ENCODE data around the gene ZBTB25. TPM values are rescaled to one million over a fixed set of nuclear protein-coding genes. Genes with fewer than 3 reads are reported as not detected.
A peak's percentile ranks its signal among the peaks of the same experiment; 100 is the strongest.

ZBTB25 gene
- total RNA-seq, 1 experiment from 2014 or later = 4.0 TPM

DNA sequence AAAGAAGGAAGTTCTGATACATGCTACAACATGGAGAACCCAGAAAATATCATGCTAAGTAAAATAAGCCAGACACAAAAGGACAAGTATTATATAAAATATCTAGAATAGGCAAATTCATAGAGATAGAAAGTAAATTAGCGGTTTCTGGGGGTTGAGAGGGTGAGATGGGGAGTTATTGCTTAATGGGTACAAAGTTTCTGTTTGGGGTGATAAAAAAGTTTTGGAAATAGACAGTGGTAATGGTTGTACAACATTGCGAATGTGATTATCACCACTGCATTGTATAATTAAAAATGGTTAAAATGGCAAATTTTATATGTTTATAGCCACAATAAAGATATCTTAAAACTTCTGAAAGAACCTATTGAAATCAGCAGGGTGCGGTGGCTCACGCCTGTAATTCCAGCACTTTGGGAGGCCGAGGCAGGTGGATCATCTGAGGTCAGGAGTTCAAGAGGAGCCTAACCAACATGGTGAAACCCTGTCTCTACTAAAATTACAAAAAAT is 15.0 kb downstream of the ZBTB25 start:
- H3K9me3 ChIP-seq (ENCODE audit: low read length) = no peaks in the 10 kb centered on the region
- no peak overlapping the region for H3K9ac ChIP-seq (ENCODE audit: low read length)
- H3K4me2 ChIP-seq (ENCODE audit: low read length) = no peak overlapping the region
- POLR2A ChIA-PET (ENCODE audit: unreplicated experiment) = no interaction called here
- H3K27ac ChIP-seq (ENCODE audit: low read length) = no peak overlapping the region
- H3K36me3 ChIP-seq (ENCODE audit: low read depth, low read length) = peaks cover 18% of the 10 kb centered on the region
- TF ChIP-seq EZH2 (IDR thresholded peaks at IDR 0.05; ENCODE audit: low read length, unreplicated experiment) (no peak), EZH2phosphoT487 (IDR thresholded peaks at IDR 0.05; ENCODE audit: borderline replicate concordance, low read length) (no peak)
- TF ChIP-seq, protein P1, sequence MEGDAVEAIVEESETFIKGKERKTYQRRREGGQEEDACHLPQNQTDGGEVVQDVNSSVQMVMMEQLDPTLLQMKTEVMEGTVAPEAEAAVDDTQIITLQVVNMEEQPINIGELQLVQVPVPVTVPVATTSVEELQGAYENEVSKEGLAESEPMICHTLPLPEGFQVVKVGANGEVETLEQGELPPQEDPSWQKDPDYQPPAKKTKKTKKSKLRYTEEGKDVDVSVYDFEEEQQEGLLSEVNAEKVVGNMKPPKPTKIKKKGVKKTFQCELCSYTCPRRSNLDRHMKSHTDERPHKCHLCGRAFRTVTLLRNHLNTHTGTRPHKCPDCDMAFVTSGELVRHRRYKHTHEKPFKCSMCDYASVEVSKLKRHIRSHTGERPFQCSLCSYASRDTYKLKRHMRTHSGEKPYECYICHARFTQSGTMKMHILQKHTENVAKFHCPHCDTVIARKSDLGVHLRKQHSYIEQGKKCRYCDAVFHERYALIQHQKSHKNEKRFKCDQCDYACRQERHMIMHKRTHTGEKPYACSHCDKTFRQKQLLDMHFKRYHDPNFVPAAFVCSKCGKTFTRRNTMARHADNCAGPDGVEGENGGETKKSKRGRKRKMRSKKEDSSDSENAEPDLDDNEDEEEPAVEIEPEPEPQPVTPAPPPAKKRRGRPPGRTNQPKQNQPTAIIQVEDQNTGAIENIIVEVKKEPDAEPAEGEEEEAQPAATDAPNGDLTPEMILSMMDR (conservative IDR thresholded peaks at IDR 0.05; ENCODE audit: low read depth, low read length) = no peak
- H4K20me1 ChIP-seq (ENCODE audit: low read length) = no peaks in the 10 kb centered on the region
- no peak for DNase-seq
- no peaks in the 10 kb centered on the region for H3K4me1 ChIP-seq (ENCODE audit: insufficient read depth, low read length)
- CTCF ChIA-PET = no interaction called here
- H3K79me2 ChIP-seq (ENCODE audit: low read length) = no peaks in the 10 kb centered on the region
- no peaks in the 10 kb centered on the region for H3K27me3 ChIP-seq (ENCODE audit: low read length)
- no TSS peak for BruUV-seq (replicated peaks)
- intact Hi-C loops (cut with micrococcal nuclease) = no loop called here
- H3K9me2 ChIP-seq (replicated peaks; ENCODE audit: low read length) = no peaks in the 10 kb centered on the region
- no peak for ATAC-seq
- H3F3A ChIP-seq (ENCODE audit: low read length, unreplicated experiment) = no peaks in the 10 kb centered on the region
- no peak overlapping the region for H3K4me3 ChIP-seq (ENCODE audit: low read length)
- H2AFZ ChIP-seq (ENCODE audit: low read length) = no peak overlapping the region

DNA sequence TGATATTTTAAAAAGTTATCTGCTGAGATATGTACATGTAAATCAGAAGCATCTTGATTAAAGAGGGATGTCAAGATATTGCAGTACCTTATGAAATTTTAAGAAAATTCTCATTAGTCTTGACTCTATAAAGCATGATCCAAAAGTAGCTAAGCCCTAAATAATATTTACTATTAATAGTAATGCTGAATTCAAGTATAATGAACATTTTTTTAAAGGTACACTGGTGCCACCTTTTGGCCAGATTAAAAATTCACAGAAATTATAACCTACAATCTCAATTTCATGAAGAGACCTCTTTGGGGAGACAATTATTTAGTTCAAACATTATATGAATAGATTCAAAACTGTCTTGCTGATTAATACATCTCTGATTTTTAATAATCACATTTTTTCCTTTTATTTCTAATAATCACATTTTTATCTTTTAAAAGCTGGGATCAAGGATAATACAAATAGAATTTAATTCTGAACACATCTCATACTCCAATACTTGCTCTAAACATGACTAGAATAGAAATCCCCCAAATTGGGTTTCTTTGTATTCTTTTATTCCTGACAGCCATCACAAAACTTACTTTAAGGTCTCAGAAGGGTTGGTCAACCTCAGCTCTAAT is 24.9 kb downstream of the ZBTB25 start:
- Histone ChIP-seq H2AFZ (ENCODE audit: low read length) (no peak overlapping the region), H3K9me2 (replicated peaks; ENCODE audit: low read length) (no peaks in the 10 kb centered on the region), H3K9ac (ENCODE audit: low read length) (no peak overlapping the region), H3K27me3 (ENCODE audit: low read length) (no peaks in the 10 kb centered on the region), H4K20me1 (ENCODE audit: low read length) (no peaks in the 10 kb centered on the region), H3F3A (ENCODE audit: low read length, unreplicated experiment) (no peaks in the 10 kb centered on the region), H3K4me1 (ENCODE audit: insufficient read depth, low read length) (no peaks in the 10 kb centered on the region), H3K9me3 (ENCODE audit: low read length) (no peaks in the 10 kb centered on the region), H3K79me2 (ENCODE audit: low read length) (no peaks in the 10 kb centered on the region), H3K36me3 (ENCODE audit: low read depth, low read length) (no peaks in the 10 kb centered on the region), H3K27ac (ENCODE audit: low read length) (no peak overlapping the region), H3K4me3 (ENCODE audit: low read length) (no peak overlapping the region), H3K4me2 (ENCODE audit: low read length) (no peak overlapping the region)
- ATAC-seq (peak; percentile 60), DNase-seq (peak; percentile 64)
- ChIA-PET POLR2A (ENCODE audit: unreplicated experiment) (interaction anchor here (0.8 kb wide), 1 partner anchor 322 kb away, joined by 4 read pairs; no protein-coding TSS in a partner anchor), CTCF (interaction anchor here (0.6 to 2.3 kb wide), 7 partner anchors 12 to 469 kb away, joined by 3 to 17 read pairs (median 4); no protein-coding TSS in a partner anchor)
- no TSS peak for BruUV-seq (replicated peaks)
- no peak for TF ChIP-seq EZH2 (IDR thresholded peaks at IDR 0.05; ENCODE audit: low read length, unreplicated experiment)
- TF ChIP-seq, protein P1 (conservative IDR thresholded peaks at IDR 0.05; ENCODE audit: low read depth, low read length) = peak; percentile 73
- TF ChIP-seq EZH2phosphoT487 (IDR thresholded peaks at IDR 0.05; ENCODE audit: borderline replicate concordance, low read length) = no peak
- intact Hi-C loops (cut with micrococcal nuclease) = loop anchor here (1.0 to 10.0 kb wide), 4 partner anchors 49 to 684 kb away; no protein-coding TSS in a partner anchor

DNA sequence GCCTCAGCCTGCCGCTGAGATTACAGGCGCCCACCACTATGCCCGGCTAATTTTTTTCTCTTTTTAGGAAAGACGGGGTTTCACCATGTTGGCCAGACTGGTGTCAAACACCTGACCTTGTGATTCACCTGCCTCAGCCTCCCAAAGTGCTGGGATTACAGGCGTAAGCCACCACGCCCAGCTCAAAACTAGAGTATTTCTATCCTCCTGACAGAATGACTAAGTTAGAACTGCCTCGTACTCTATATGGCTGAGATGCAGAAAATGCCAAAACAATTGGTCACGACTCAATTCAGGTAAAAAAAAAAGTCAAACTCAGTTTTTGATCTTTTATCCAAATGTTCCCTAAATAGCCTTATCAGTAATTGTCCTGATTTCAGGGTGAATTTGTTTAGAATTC is 27.2 kb downstream of the ZBTB25 start:
- Histone ChIP-seq H4K20me1 (ENCODE audit: low read length) (no peaks in the 10 kb centered on the region), H2AFZ (ENCODE audit: low read length) (no peak overlapping the region), H3K4me2 (ENCODE audit: low read length) (no peak overlapping the region), H3K27me3 (ENCODE audit: low read length) (no peaks in the 10 kb centered on the region), H3K9ac (ENCODE audit: low read length) (no peak overlapping the region), H3K9me2 (replicated peaks; ENCODE audit: low read length) (no peaks in the 10 kb centered on the region), H3K4me1 (ENCODE audit: insufficient read depth, low read length) (no peaks in the 10 kb centered on the region), H3K27ac (ENCODE audit: low read length) (no peak overlapping the region), H3K79me2 (ENCODE audit: low read length) (no peaks in the 10 kb centered on the region), H3K9me3 (ENCODE audit: low read length) (no peaks in the 10 kb centered on the region), H3F3A (ENCODE audit: low read length, unreplicated experiment) (no peaks in the 10 kb centered on the region), H3K4me3 (ENCODE audit: low read length) (no peak overlapping the region), H3K36me3 (ENCODE audit: low read depth, low read length) (no peaks in the 10 kb centered on the region)
- intact Hi-C loops (cut with micrococcal nuclease) = loop anchor here (10.0 kb wide), 2 partner anchors 462 to 682 kb away; no protein-coding TSS in a partner anchor
- TF ChIP-seq, protein P1 (conservative IDR thresholded peaks at IDR 0.05; ENCODE audit: low read depth, low read length) = no peak
- TF ChIP-seq EZH2phosphoT487 (IDR thresholded peaks at IDR 0.05; ENCODE audit: borderline replicate concordance, low read length) (no peak), EZH2 (IDR thresholded peaks at IDR 0.05; ENCODE audit: low read length, unreplicated experiment) (no peak)
- ATAC-seq (no peak), DNase-seq (no peak)
- no TSS peak for BruUV-seq (replicated peaks)
- POLR2A ChIA-PET (ENCODE audit: unreplicated experiment) = no interaction called here
- CTCF ChIA-PET = interaction anchor here (0.7 kb wide), 1 partner anchor 136 kb away, joined by 4 read pairs; no protein-coding TSS in a partner anchor
